Lung microvascular endothelial cell (primary cell): ENCODE results near the gene TK2. TPM values are rescaled to one million over a fixed set of nuclear protein-coding genes. Genes with fewer than 3 reads are reported as not detected.
"Not testable (repeated sequence)": the region's sequence is repeated elsewhere in the genome, so short reads cannot be mapped to it uniquely, and the experiment has no call there.

Experiments used
- DNase-seq, 2 donors: peaks; one replicate each; pipeline versions ENCODE4 v3.0.0 to v3.0.0-alpha.2; 2010; ENCODE audit warnings: low read depth in 2 of 2
- total RNA-seq: library from RNA; depleted of rRNA; stranded (reverse); fragments of >200 nt; gene quantifications from 2 replicates; pipeline ENCODE4 v1.2.1, GENCODE V29; 2014

TK2 gene
- total RNA-seq: 23.1 and 29.2 TPM in 2 replicates

DNA sequence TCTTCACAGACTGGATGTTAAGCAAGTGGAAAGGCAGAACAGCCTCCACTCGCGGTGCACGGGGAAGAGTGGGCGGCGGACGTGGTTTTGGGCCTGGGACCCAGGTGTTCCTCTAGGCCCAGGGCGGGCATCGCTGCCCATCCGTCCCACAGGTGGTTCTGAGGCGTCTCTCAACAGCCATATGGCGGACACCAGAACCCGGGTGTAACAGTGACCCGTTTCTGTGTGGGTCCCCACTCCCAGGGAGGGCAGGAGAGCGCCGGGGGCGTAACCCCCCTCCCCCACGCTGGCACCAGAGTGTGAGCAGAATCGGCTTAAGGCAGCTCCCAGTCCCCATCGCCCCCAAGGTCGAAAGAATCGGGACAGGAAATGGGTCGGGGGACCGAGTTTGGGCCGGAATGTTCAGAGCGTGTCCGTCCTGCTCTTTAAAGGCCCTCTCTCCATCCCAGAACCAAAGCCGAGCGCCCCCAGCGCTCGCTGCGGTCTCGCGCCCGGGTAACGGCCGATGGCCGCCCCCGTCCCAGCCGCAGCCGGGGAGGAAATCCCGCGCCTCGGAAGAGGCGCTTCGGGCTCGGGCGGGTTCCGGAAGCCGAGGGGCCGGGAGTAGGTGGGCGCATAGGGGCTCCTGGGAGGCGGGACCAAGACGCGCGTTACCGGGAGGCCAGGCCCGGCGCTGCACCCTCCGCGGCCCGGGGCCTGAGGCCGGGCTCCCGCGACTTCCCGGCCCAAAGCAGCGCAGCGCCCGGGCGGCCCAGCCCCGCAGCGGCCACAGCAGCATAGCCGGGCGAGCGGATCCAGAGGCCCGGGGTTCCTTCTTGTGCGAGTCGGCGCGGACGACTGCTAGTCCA lies at the start of gene TK2:
Gene TK2, minus strand, starts transcription at position 839 of the 848 bp plus-strand sequence. Its CDS starts 61 bp downstream, at position 778.
- DNase-seq: peak; percentile 61 to 85

DNA sequence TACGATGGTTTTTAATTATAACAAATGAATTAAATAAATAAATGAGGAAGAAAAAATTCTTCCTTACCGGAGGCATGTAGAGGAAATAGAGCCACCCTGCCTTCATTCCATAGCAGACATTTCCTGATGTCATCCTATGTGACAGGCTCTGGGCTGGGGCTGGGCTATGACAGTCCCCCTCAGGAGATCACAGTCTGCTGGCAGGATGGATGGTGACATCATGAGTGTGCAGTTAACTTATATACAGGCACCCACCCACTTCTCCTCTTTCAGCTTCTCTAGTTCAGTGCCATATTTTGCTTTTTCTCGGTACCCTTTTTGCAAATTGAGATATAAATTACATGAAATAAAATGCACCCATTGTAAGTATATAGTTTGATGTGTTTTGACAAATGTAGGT lies 48.2 kb upstream of the TK2 start:
- DNase-seq: peak in 1 of 2 donors; percentile 16

DNA sequence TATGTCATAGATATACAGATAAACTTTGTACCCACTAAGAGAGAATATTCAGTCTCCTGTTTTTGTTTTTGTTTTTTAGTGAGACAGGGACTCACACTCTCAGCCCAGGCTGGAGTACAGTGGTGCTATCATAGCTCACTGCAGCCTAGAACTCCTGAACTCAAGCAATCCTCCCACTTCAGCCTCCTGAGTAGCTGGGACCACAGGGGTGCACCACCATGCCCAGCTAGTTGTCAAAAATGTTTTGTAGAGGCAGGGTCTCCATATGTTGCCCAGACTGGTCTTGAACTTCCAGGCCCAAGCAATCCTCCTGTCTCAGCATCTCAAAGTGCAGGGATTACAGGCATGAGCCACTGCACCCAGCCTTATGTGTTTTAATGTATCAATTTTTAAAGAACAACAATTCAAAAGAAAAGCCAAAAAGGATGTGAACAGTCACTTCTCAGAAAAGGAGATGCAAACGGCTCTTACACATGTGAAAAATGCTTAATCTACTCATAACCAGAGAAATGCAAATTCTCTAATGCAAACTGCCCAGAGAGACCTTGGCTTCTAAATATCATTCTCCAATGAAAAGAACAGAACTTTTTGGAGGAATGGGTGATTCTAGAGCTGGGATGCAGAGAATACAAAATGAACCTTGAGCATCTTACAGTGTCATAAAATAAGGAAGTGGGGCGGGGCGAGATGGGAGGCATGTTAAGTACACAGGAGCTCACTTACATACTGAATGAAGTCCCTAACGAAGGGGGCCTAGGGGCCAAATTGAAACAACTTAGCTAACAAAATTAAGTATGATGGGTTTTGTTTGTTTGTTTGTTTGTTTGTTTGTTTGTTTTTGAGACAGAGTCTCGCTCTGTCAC lies 47.3 kb upstream of the TK2 start:
- DNase-seq: no peak

DNA sequence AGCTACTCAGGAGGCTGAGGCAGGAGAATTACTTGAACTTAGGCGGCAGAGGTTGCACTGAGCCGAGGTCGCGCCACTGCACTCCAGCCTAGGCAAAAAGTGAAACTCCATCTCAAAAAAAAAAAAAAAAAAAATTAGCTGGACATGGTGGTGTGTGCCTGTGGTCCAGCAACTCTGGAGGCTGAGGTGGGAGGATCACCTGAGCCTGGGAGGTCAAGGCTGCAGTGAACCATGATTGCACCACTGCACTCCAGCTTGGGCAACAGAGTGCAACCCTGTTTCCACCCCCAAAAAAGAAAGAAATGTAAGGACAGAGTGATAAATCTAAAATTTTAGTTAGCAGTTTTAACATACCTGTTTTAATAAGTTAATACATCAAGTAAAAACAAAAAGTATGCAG lies 46.6 kb upstream of the TK2 start:
- not testable (repeated sequence) for DNase-seq

DNA sequence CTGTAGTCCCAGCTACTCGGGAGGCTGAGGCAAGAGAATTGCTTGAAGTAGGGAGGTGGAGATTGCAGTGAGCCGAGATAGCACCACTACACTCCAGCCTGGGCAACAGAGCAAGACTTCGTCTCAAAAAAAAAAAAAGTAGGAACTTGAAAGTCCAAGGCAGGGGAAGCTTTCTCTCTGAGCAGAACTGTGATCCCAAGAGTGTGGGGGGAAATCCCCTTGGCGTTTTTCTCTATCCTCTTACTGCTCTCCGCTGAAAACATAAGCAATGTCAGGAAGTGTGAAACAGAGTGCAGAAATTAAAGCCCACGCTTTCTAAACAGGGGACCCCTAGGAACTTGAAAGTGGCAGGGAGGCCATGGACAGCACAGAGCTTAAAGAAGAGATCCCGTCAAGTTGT lies 44.8 kb upstream of the TK2 start:
- no peak for DNase-seq

DNA sequence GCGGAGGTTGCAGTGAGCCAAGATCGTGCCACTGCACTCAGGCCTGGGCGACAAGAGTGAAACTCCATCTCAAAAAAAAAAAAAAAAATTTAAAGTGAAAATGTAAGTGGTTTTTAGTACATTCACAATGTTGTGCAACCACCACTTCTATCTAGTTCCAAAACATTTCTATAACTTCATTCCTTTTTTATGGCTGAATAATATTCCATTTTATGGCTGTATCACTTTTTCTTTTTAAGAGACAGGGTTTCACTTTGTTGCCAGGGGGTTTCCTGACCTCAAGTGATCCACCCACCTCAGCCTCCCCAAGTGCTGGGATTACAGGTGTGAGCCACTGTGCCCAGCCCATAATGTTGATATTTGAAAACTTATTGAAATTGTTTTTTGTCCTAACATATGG lies 42.9 kb upstream of the TK2 start:
- no peak for DNase-seq

DNA sequence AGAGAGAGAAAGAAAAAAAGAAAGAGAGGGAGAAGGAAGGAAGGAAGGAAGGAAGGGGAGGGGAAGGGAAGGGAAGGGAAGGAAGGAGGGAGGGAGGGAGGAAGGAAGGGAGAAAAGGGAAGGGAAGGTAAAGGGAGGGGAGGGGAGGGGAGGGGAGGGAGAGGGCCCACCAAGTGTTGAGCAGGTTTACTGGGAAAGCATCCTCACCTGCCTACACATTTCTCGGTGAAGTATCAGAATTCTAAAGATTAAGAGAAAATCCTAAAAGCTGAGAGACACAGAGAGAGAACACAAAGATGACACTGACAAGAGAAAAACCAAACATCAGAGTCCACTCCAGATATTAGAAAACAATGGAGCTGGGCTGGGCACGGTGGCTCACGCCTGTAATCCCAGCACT lies 42.3 kb upstream of the TK2 start:
- no peak for DNase-seq

DNA sequence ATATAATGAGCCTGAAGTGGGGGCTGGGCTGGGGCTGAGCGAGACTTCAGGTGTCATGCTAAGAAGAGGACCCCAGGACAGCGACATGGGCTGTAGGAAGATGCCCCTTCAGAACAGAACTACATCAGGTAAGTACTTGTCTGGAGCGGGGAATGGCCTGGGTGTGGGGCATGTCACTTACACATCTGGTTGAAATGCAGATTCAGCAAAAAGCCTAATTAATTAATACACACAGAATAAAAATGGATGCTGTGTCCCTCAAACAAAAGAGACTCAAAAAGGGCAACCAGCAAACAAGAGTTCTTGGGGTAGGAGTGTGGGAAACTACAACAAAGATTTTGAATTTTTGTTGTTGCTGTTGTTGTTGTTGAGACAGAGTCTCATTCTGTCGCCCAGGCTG lies 41.1 kb upstream of the TK2 start:
- DNase-seq: no peak

DNA sequence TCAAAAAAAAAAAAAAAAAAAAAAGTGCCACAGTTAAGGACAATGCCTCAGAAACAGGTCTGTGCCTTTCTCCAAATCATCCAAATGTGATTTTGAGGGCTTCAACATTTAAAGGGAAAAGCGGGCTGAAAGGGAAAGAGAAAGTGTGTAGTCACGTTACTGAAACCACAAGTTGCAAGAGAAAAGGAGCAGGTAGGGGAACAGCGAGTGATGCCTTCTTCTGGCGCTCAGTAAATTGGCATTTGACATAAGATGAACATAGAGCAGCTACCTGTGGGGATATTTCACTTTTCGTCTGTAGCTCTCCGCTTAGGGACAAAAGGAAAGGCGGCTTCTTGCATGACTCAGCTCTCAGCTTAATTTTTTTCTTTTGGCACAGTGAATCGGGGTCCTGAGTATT lies 40.4 kb upstream of the TK2 start:
- no peak for DNase-seq

DNA sequence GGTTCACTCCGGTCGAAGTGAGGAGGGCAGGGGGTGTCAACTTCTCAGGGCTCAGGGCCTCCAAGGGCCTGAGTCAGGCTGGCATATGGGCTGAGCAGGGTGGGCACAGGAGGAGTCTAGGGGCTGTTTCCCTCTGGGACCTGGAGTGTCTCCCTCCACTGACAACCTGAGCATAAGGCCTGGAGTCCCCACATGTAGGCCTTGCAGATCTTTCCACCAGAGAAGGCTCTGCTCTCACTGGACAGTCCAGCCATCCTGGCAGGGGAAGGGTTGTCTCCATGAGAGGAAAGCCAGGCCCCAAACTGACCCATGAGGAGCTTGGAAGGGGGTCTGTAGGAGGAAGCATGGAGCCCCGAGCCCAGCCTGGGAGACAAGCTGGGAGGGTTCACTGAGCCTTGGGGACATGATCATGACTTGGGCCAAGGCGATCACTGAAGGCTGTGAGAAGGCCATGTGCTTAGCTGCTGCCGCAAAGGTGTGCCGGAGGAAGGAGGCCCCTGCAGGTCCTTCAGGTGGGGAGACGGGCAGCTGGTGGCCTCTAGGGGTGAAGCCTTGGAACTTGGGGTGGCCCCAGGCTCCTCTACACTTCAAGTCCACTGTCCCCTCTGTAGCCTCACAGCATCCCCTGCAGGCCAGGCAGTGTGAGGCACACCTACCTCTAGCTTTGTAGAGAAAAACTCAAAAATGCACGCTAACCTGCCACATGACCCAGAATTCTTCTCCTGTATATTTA lies 39.2 kb upstream of the TK2 start:
- DNase-seq: peak; percentile 51 to 61

DNA sequence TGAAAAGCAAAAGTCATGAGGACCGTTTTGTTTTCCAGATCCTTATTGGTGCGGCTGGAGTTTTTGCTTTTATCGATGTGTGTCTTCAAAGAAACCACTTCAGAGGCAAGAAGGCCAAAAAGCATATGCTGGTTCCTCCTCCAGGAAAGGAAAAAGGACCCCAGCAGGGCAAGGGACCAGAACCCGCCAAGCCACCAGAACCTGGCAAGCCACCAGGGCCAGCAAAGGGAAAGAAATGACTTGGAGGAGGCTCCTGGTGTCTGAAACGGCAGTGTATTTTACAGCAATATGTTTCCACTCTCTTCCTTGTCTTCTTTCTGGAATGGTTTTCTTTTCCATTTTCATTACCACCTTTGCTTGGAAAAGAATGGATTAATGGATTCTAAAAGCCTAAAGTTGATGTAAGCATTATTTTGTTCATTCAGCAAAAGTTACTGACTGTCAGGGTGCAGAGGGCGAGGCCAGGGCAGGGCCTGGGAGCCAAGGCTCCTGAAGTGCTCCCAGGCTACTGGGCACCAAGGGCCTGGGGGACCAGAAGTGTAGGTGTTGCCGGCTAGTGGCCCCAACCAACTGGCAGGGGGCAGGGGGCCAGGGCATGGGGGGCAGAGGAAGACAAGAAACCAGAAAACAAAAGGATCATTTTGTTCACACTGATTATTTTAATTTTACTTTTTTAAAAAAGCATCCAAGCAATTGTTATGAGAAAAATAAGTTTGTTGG lies 38.1 kb upstream of the TK2 start:
- DNase-seq: no peak

DNA sequence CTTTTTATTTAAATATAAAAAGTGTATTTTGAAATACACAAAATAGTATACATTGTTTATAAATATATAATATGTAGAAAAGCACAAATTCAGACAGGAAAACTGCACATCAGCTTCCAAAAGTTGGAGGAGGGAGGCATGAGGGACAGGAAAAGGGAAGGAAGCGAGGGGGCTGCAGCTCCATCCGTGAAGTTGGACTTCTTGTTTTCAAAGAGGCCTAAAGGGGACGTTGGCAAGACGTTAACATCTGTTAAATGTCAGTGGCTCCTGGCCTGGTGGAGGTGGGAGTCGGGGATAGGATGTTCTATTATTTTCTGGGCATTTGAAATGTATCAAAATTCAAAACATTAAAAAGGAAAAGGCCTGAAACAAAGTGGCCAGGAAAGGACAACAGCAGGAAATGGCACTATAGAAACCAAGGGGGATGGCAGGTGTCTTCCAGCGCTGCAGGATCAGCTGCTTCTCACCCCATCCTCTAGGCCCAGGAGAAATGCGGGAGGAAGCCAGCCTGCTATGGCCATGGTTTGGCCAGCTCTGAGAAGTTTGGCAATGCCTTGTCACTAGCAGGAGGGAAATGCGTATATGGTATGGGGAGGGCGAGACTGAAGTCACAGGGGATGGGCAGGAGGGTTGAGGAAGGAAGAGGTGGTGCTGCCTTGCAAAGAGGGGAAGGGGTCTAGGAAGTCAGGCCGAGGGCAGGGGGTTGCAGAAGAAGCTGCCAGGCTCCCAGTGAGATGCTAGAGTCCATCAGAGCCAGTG lies 35.7 kb upstream of the TK2 start:
- peak in 1 of 2 donors; percentile 11 for DNase-seq

DNA sequence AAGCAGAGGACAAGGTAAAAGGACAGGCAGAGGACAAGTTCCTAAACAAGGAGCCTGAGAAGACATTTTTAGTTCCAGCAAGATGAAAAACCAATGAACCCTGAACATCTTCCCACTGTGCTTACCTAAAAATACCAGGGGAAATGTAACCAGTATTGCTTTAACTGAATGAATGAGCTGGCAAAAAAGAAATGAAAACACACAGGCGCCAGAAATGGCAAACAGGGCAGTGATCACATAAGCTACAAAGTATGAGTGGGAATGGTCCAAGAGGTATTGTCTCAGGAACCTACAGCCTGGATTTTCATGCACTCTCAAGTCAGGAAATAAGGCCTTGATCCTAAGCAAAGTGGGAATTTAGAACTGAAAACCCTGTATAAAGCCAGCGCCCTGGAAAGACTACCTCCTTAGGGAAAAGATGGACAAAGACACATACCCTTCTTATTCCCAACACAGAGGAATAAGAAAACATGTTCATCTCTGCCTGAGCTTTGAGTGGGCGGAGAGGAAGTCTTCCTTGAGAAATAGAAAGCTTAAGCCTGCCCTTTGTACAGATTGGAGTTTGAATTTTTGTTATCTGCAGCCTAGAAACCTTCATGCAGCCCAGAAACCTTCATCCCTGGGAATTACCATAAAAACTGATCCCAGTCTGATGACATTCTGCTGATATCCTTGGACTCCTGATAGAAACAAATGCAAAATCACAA lies 31.5 kb upstream of the TK2 start:
- DNase-seq: no peak

DNA sequence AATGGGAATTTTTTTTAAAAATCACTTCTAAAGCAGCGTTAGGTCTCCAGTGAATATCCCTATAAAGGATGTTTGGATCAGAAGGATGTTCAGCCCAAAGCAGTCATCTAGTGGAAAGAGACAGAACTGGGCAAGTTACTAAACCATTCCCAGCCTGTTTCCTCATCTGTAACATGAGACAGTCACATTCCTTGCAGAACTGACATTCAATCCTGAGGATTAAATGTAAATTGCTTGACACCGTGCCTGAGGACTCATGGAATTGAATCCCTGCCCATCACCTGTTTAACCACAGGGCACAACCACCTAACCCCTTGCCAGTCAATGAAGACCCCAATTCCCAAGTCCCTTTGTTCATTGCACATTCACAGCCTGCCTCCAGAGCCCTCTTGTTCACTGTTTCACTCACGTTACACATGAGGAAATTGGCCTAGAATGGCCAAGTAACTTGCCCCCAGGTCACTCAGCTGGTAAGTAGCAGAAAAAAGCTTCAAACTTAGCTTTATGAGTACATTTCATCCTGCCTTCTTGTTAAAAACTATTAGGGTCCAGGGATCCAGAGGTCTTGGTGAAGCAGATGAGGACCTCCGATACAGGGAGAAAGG lies 30.8 kb upstream of the TK2 start:
- DNase-seq: peak in 1 of 2 donors; percentile 7

DNA sequence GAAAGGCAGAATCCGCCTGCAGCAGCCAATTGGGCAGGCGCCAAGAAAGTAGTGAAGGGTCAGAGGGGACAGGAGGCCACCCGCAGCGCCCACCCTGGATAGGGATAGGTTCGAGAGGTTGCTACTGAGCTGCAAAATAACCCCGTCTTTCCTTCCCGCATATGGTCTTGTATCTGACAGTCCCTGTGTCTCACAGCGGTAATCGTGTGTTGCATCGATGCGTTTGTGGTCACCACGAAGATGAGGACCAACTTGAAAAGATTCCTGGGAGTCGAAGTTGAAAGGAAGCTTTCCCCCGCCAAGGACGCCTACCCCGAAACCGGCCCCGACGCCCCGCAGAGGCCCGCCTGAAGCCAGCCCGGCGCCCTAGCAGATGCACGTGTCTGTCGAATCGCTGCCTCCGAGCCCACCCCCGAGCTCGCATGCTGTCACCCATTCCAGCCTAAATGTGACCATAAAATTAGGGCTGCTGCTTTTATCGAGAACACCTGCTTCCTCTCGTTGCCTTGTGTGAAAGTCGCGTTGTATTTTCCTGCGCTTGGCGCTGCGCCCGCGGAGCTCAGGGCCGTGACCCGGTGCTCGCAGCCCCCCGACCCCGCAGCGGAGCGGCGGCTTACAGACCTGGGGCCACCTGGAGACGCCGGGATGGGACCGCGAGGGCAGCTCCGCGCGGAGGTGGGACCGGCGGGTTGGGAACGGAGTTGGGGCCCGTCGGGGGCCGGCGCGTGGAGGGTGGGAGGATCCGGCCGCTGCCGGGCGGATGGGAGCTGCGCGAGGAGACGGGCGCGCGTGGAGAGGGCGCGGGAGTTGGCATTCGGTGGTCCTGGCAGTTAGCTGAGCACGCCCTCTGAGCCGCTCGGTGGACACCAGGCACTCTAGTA lies 29.0 kb upstream of the TK2 start, which contains the start of gene CMTM2:
Gene CMTM2, plus strand, starts transcription at position 813 of the 881 bp plus-strand sequence. CDS start 145 bp downstream, outside the sequence.
- DNase-seq: peak in 1 of 2 donors; percentile 39

DNA sequence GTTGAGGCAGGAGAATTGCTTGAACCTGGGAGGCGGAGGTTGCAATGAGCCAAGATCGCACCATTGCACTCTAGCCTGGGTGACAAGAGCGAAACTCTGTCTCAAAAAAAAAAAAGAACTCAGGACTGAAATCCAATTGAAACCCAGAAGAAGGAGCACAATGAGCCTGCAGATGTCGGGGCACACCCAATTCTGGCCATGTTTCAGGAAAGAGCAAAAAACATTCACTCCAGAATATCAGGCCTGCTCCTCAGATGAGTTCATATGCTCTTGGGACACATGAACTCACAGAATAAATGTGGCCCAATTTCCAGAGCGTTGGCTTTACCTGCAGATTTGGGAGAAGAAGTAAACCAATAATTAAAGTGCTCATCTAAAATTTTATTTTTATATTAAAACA lies 26.4 kb upstream of the TK2 start:
- DNase-seq: no peak

DNA sequence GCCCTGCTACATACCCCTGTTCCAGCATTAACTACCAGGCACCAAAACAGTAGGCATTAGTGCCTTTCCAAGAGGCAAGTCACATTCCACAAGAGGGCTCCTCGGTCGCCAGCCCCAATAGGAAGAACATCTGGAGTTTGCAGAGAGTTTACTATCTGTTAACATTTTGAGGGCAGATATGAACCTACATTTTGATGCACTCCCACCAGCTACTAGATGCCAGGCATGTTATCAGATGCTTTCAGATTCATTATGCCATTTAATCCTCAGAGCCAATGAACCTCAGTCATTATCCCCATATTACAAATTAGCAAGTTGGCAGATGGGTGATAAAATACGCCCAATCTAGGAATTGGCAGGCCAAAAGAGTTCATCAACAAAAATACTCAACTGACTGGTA lies 25.1 kb upstream of the TK2 start:
- DNase-seq: no peak

DNA sequence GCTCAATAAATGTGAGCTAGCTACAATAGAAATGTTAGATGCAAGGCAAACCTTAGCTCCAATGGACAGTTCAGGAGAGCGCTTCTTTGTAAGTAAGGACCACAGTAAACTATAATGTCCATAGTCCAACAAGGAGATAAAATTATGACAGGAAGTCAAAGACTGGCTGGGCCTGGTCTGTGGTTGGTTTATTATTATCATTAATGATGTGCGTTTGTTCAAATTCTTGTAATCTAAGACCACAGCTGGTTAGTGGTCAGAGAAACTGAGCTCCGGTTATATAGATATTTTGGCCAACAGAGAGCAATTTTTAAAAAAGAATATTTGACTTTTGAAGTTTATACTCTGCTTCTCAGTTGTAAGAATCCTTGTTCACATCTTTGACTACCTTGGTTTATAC lies 24.6 kb upstream of the TK2 start:
- DNase-seq: no peak
